IPS-18a (cell line): ENCODE measurements around the gene FBN2.

Experiments used
- H3K27ac ChIP-seq: one replicate; pipeline ENCODE4 v1.5.1; 2013; ENCODE audit warnings: low read length
- H3K27me3 ChIP-seq: one replicate; pipeline ENCODE4 v1.6.1; 2013; ENCODE audit warnings: mild to moderate bottlenecking, low read length; ENCODE audit not compliant: control insufficient read depth, insufficient read depth
- H3K36me3 ChIP-seq: one replicate; pipeline ENCODE4 v1.6.1; 2013; ENCODE audit warnings: low read depth, low read length; ENCODE audit not compliant: control insufficient read depth
- H3K4me1 ChIP-seq: one replicate; pipeline ENCODE4 v1.6.1; 2013; ENCODE audit warnings: low read depth, low read length; ENCODE audit not compliant: control insufficient read depth
- H3K4me3 ChIP-seq: one replicate; pipeline ENCODE4 v1.5.1; 2013; ENCODE audit warnings: low read length
- H3K9ac ChIP-seq: one replicate; pipeline ENCODE4 v1.6.1; 2013; ENCODE audit warnings: mild to moderate bottlenecking, low read length, moderate library complexity
- H3K9me3 ChIP-seq: one replicate; pipeline ENCODE4 v1.6.1; 2013; ENCODE audit warnings: low read depth, low read length; ENCODE audit not compliant: control insufficient read depth

FBN2 gene

GRCh38 chr5:128237546-128237945 is 300.5 kb downstream of the FBN2 start:
- Histone ChIP-seq H3K27me3 (no peaks in the 10 kb centered on the region), H3K9ac (no peak overlapping the region), H3K4me3 (no peak overlapping the region), H3K4me1 (peaks cover 7% of the 10 kb centered on the region), H3K27ac (no peak overlapping the region), H3K9me3 (no peaks in the 10 kb centered on the region), H3K36me3 (no peaks in the 10 kb centered on the region)

GRCh38 chr5:128237000-128237399 is 301.0 kb downstream of the FBN2 start:
- H3K27me3 ChIP-seq = no peaks in the 10 kb centered on the region
- no peaks in the 10 kb centered on the region for H3K9me3 ChIP-seq
- H3K27ac ChIP-seq = no peak overlapping the region
- peaks cover 7% of the 10 kb centered on the region for H3K4me1 ChIP-seq
- H3K4me3 ChIP-seq = no peak overlapping the region
- no peaks in the 10 kb centered on the region for H3K36me3 ChIP-seq
- no peak overlapping the region for H3K9ac ChIP-seq

GRCh38 chr5:128236334-128236733 is 301.7 kb downstream of the FBN2 start:
- Histone ChIP-seq H3K9me3 (no peaks in the 10 kb centered on the region), H3K4me1 (peaks cover 7% of the 10 kb centered on the region), H3K27me3 (no peaks in the 10 kb centered on the region), H3K27ac (no peak overlapping the region), H3K4me3 (no peak overlapping the region), H3K9ac (no peak overlapping the region), H3K36me3 (no peaks in the 10 kb centered on the region)

GRCh38 chr5:128234928-128235641 is 303.0 kb downstream of the FBN2 start:
- Histone ChIP-seq H3K9ac (no peak overlapping the region), H3K36me3 (no peaks in the 10 kb centered on the region), H3K27me3 (no peaks in the 10 kb centered on the region), H3K4me1 (peaks cover 7% of the 10 kb centered on the region), H3K4me3 (no peak overlapping the region), H3K27ac (no peak overlapping the region), H3K9me3 (no peaks in the 10 kb centered on the region)

GRCh38 chr5:128228521-128228920 is 309.5 kb downstream of the FBN2 start:
- no peaks in the 10 kb centered on the region for H3K27me3 ChIP-seq
- no peaks in the 10 kb centered on the region for H3K4me1 ChIP-seq
- H3K4me3 ChIP-seq = no peak overlapping the region
- H3K27ac ChIP-seq = no peak overlapping the region
- no peak overlapping the region for H3K9ac ChIP-seq
- H3K36me3 ChIP-seq = no peaks in the 10 kb centered on the region
- H3K9me3 ChIP-seq = no peaks in the 10 kb centered on the region

- Histone ChIP-seq H3K27ac (no peak overlapping the region), H3K27me3 (no peaks in the 10 kb centered on the region), H3K36me3 (no peaks in the 10 kb centered on the region), H3K4me1 (no peaks in the 10 kb centered on the region), H3K9me3 (no peaks in the 10 kb centered on the region), H3K4me3 (no peak overlapping the region), H3K9ac (no peak overlapping the region)
These were observed 310.0 kb downstream of the FBN2 start for GRCh38 chr5:128228008-128228407.

GRCh38 chr5:128225245-128226030 is 312.6 kb downstream of the FBN2 start:
- Histone ChIP-seq H3K9ac (no peak overlapping the region), H3K36me3 (no peaks in the 10 kb centered on the region), H3K9me3 (no peaks in the 10 kb centered on the region), H3K27me3 (no peaks in the 10 kb centered on the region), H3K27ac (no peak overlapping the region), H3K4me1 (no peaks in the 10 kb centered on the region), H3K4me3 (no peak overlapping the region)

- no peaks in the 10 kb centered on the region for H3K36me3 ChIP-seq
- H3K27ac ChIP-seq = no peak overlapping the region
- no peaks in the 10 kb centered on the region for H3K9me3 ChIP-seq
- no peak overlapping the region for H3K4me3 ChIP-seq
- no peaks in the 10 kb centered on the region for H3K27me3 ChIP-seq
- no peaks in the 10 kb centered on the region for H3K4me1 ChIP-seq
- H3K9ac ChIP-seq = no peak overlapping the region
These were observed 313.7 kb downstream of the FBN2 start for GRCh38 chr5:128224336-128224735.

- H3K4me3 ChIP-seq = no peak overlapping the region
- no peaks in the 10 kb centered on the region for H3K27me3 ChIP-seq
- no peaks in the 10 kb centered on the region for H3K36me3 ChIP-seq
- no peaks in the 10 kb centered on the region for H3K4me1 ChIP-seq
- no peaks in the 10 kb centered on the region for H3K9me3 ChIP-seq
- H3K27ac ChIP-seq = no peak overlapping the region
- H3K9ac ChIP-seq = no peak overlapping the region
These were observed 317.2 kb downstream of the FBN2 start for GRCh38 chr5:128220841-128221240.

GRCh38 chr5:128216860-128217531 is 321.0 kb downstream of the FBN2 start:
- Histone ChIP-seq H3K9ac (no peak overlapping the region), H3K27ac (no peak overlapping the region), H3K27me3 (no peaks in the 10 kb centered on the region), H3K4me1 (no peaks in the 10 kb centered on the region), H3K9me3 (no peaks in the 10 kb centered on the region), H3K36me3 (no peaks in the 10 kb centered on the region), H3K4me3 (no peak overlapping the region)

GRCh38 chr5:128216285-128216684 is 321.8 kb downstream of the FBN2 start:
- no peaks in the 10 kb centered on the region for H3K4me1 ChIP-seq
- H3K27ac ChIP-seq = no peak overlapping the region
- H3K4me3 ChIP-seq = no peak overlapping the region
- no peaks in the 10 kb centered on the region for H3K36me3 ChIP-seq
- H3K9ac ChIP-seq = no peak overlapping the region
- H3K9me3 ChIP-seq = no peaks in the 10 kb centered on the region
- no peaks in the 10 kb centered on the region for H3K27me3 ChIP-seq
